Kidney epithelial cell (primary cell): ENCODE data around the gene LCORL. TPM values are rescaled to one million over a fixed set of nuclear protein-coding genes. Genes with fewer than 3 reads are reported as not detected.
"Not testable (repeated sequence)": the region's sequence is repeated elsewhere in the genome, so short reads cannot be mapped to it uniquely, and the experiment has no call there.

Source experiments
- DNase-seq: peaks from one replicate; pipeline ENCODE4 v3.0.0-alpha.2; 2010; ENCODE audit warnings: low read depth
- H3K27me3 ChIP-seq: 2 replicates; pipeline ENCODE4 v1.6.0; 2011; ENCODE audit warnings: low read length; ENCODE audit not compliant: control insufficient read depth, insufficient read depth
- H3K36me3 ChIP-seq: 2 replicates; pipeline ENCODE4 v1.5.1; 2011; ENCODE audit warnings: low read length; ENCODE audit not compliant: control insufficient read depth, insufficient read depth
- H3K4me3 ChIP-seq: 2 replicates; pipeline ENCODE4 v1.5.1; 2011; ENCODE audit warnings: low read depth, mild to moderate bottlenecking, control low read depth, low read length
- total RNA-seq: library from RNA; depleted of rRNA; stranded (reverse); fragments of >200 nt; gene quantifications from 2 replicates; pipeline ENCODE4 v1.2.3, GENCODE V29; 2015
- TF ChIP-seq, protein P1 (sequence below): IDR thresholded peaks from 2 replicates; pipeline ENCODE4 v1.5.1; 2011; ENCODE audit warnings: mild to moderate bottlenecking, moderate library complexity, low read length, control low read depth, inconsistent platforms; ENCODE audit not compliant: insufficient read depth, poor library complexity, severe bottlenecking

Gene LCORL
- total RNA-seq, 1 donor from 2014 or later = 35.2 TPM

DNA sequence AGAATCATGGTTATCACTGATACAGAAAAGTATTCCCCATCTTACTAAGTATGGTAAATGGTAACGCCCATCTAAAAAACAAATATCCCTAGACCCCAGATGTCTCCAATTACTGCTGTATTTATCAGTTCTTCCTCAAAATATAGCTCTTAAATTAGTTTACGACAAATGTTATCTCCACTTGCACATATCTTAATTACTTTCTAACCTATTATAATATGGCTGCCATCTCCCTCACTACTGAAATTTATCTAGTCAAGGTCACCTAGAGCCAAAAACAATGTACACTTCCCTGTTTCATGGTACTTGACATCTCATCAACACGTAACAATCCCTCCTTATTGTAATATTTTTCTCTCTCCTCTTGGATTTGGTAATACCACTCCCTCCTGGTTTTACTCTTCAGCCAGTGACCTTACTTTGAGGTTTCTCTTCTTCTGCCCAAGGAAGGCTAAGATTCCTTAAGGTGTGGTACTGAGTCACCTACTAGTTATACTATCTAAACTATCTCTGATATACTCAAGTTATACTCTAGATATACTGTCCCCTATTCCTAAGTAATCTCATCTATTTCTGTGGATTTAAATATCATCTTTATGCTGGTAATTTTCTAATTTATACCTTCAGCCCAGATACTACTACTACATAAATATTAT, 8.6 kb downstream of the LCORL start:
- Histone ChIP-seq H3K36me3 (no peaks in the 10 kb centered on the region), H3K4me3 (no peak overlapping the region), H3K27me3 (no peaks in the 10 kb centered on the region)
- no peak for DNase-seq
- TF ChIP-seq, protein P1, sequence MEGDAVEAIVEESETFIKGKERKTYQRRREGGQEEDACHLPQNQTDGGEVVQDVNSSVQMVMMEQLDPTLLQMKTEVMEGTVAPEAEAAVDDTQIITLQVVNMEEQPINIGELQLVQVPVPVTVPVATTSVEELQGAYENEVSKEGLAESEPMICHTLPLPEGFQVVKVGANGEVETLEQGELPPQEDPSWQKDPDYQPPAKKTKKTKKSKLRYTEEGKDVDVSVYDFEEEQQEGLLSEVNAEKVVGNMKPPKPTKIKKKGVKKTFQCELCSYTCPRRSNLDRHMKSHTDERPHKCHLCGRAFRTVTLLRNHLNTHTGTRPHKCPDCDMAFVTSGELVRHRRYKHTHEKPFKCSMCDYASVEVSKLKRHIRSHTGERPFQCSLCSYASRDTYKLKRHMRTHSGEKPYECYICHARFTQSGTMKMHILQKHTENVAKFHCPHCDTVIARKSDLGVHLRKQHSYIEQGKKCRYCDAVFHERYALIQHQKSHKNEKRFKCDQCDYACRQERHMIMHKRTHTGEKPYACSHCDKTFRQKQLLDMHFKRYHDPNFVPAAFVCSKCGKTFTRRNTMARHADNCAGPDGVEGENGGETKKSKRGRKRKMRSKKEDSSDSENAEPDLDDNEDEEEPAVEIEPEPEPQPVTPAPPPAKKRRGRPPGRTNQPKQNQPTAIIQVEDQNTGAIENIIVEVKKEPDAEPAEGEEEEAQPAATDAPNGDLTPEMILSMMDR = no peak

- no peaks in the 10 kb centered on the region for H3K36me3 ChIP-seq
- no peaks in the 10 kb centered on the region for H3K27me3 ChIP-seq
- no peak overlapping the region for H3K4me3 ChIP-seq
- no peak for DNase-seq
- TF ChIP-seq, protein P1 = no peak
These were observed 9.3 kb downstream of the LCORL start for GRCh38 chr4:18012134-18012806.

- Histone ChIP-seq H3K4me3 (no peak overlapping the region), H3K36me3 (no peaks in the 10 kb centered on the region), H3K27me3 (no peaks in the 10 kb centered on the region)
- no peak for DNase-seq
- TF ChIP-seq, protein P1 = no peak
These were observed 13.9 kb downstream of the LCORL start for GRCh38 chr4:18007625-18008024.

DNA sequence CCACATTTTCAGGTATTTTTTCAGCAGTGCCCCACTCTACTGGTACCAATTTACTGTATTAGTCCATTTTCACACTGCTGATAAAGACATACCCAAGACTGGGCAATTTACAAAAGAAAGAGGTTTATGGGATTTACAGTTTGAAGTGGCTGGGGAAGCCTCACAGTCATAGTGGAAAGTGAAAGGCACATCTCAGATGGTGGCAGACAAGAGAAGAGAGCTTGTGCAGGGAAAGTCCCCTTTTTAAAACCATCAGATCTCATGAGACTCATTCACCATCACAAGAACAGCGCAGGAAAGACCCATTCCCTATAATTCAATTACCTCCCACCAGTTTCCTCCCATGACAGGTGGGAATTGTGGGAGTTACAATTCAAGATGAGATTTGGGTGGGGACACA, 15.1 kb downstream of the LCORL start:
- not testable (repeated sequence) for DNase-seq, H3K27me3 ChIP-seq, H3K36me3 ChIP-seq, H3K4me3 ChIP-seq

GRCh38 chr4:17997129-17997528, 24.4 kb downstream of the LCORL start:
- TF ChIP-seq, protein P1 = no peak
- Histone ChIP-seq H3K36me3 (no peaks in the 10 kb centered on the region), H3K27me3 (no peaks in the 10 kb centered on the region), H3K4me3 (no peak overlapping the region)
- no peak for DNase-seq

DNA sequence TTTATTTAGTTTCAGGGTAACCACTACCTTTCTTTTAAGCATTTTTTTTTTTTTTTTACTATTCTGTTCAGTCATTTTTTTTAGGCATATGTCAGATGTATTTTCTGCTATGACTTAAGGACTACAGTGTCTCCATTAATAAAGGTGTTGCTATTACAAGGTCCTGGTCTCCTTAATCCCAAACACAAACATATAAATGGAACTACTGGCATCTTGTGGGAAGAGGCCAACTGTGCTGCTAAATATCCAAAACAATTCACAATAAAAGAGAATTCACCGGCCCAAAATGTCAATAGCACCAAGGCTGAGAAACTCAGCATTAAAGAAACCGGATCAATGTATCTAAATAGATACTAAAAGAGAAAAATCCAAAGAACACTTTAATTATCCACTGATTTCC, 26.4 kb downstream of the LCORL start:
- Histone ChIP-seq H3K36me3 (no peaks in the 10 kb centered on the region), H3K4me3 (no peak overlapping the region), H3K27me3 (no peaks in the 10 kb centered on the region)
- TF ChIP-seq, protein P1 = no peak
- no peak for DNase-seq
